Measurements from ENCODE around the gene ZP1.

Gene ZP1

GRCh38 chr11:60859616-60860250 is 7.6 kb upstream of the ZP1 start:
- no peak for DNase-seq

- DNase-seq: no peak
Observed at GRCh38 chr11:60860943-60861342, 6.4 kb upstream of the ZP1 start.

- DNase-seq: no peak
Observed at GRCh38 chr11:60862171-60862570, 5.2 kb upstream of the ZP1 start.

GRCh38 chr11:60863550-60864521 is 3.5 kb upstream of the ZP1 start:
- no peak for DNase-seq

- DNase-seq: no peak
Observed at GRCh38 chr11:60864856-60865513, 2.4 kb upstream of the ZP1 start.

- DNase-seq: no peak
Observed at GRCh38 chr11:60867871-60868681, 734 bp downstream of the ZP1 start.

- DNase-seq: no peak
Observed at GRCh38 chr11:60868682-60869450, 1.5 kb downstream of the ZP1 start.

- DNase-seq: no peak
Observed at GRCh38 chr11:60869451-60869825, 2.1 kb downstream of the ZP1 start.

- no peak for DNase-seq
Observed at GRCh38 chr11:60870276-60870675, 2.9 kb downstream of the ZP1 start.

GRCh38 chr11:60870733-60871377 is 3.5 kb downstream of the ZP1 start:
- DNase-seq: no peak

GRCh38 chr11:60871378-60872061 is 4.2 kb downstream of the ZP1 start:
- DNase-seq: peak in 1 of 2 experiments; percentile 22

- peak in 1 of 2 experiments; percentile 17 for DNase-seq
Observed at GRCh38 chr11:60872124-60872960, 5.0 kb downstream of the ZP1 start.

GRCh38 chr11:60872961-60873524 is 5.7 kb downstream of the ZP1 start:
- peak in 1 of 2 experiments; percentile 22 for DNase-seq

GRCh38 chr11:60873533-60873932 is 6.2 kb downstream of the ZP1 start:
- DNase-seq: peak in 1 of 2 experiments; percentile 13

GRCh38 chr11:60874421-60875365 is 7.4 kb downstream of the ZP1 start:
- peak in 1 of 2 experiments; percentile 11 for DNase-seq

GRCh38 chr11:60875366-60876167 is 8.2 kb downstream of the ZP1 start:
- DNase-seq: peak in 1 of 2 experiments; percentile 7

GRCh38 chr11:60876168-60876485 is 8.8 kb downstream of the ZP1 start:
- peak in 1 of 2 experiments; percentile 13 for DNase-seq

Data from activated T-cell treated with anti-CD3 and anti-CD28 coated beads, Interleukin-2, amount 50 U/mL, for 48 hours (primary cell).